Transverse colon (tissue), 4 donors: ENCODE data around the gene SETD4. TPM values are rescaled to one million over a fixed set of nuclear protein-coding genes. Genes with fewer than 3 reads are reported as not detected.
A peak's percentile ranks its signal among the peaks of the same experiment; 100 is the strongest.

Experiments
- DNase-seq: peaks from one replicate; pipeline ENCODE4 v3.0.0-alpha.2; 2019
- H3K27ac ChIP-seq, 4 donors: fragments of 200-600 bp; sonication (generic); 2 replicates each; pipeline ENCODE4 v1.5.1; 2016 to 2018; ENCODE audit warnings: inconsistent platforms in 4 of 4
- H3K27me3 ChIP-seq: fragments of 200-600 bp; sonication (generic); 2 replicates; pipeline ENCODE4 v1.5.1; 2017; ENCODE audit warnings: inconsistent platforms
- H3K36me3 ChIP-seq, 4 donors: fragments of 200-600 bp; sonication (generic); 2 replicates each; pipeline ENCODE4 v1.5.1; 2017 to 2019; ENCODE audit warnings: inconsistent platforms in 4 of 4
- H3K4me1 ChIP-seq, 4 donors: fragments of 200-600 bp; sonication (generic); 2 replicates each; pipeline ENCODE4 v1.5.1; 2017 to 2020; ENCODE audit warnings: inconsistent platforms in 4 of 4
- H3K4me3 ChIP-seq, 4 donors: fragments of 200-600 bp; sonication (generic); 1 replicate in 1 of 4; 2 replicates in 3 of 4; pipeline versions ENCODE4 v1.5.1 to v1.6.1; 2017 to 2019; ENCODE audit warnings: inconsistent platforms in 4 of 4
- H3K9me3 ChIP-seq, 2 donors: fragments of 200-600 bp; sonication (generic); 2 replicates each; pipeline ENCODE4 v1.5.1; 2017 to 2019; ENCODE audit warnings: inconsistent platforms in 2 of 2
- EP300 ChIP-seq: sonication (generic); formaldehyde crosslinking; IDR thresholded peaks from one replicate; pipeline ENCODE4 v1.6.1; 2017; ENCODE audit warnings: antibody characterized with exemption, low read depth
- POLR2A ChIP-seq: fragments of 450-650 bp; IDR thresholded peaks from one replicate; pipeline ENCODE4 v1.6.1; 2016; ENCODE audit warnings: antibody characterized with exemption, mild to moderate bottlenecking, moderate library complexity
- POLR2AphosphoS5 ChIP-seq, 3 donors: sonication (generic); formaldehyde crosslinking; IDR thresholded peaks; one replicate each; pipeline ENCODE4 v1.6.1; 2016; ENCODE audit warnings: antibody characterized with exemption in 3 of 3
- WGBS, 2 donors: methylation state at CpG; one replicate each; pipeline ENCODE4 v1.1.5; 2018; ENCODE audit warnings: low coverage in 1 of 2; 5-methylcytosine and 5-hydroxymethylcytosine counted together
- in situ Hi-C, 4 donors: fragments of 200-750 bp; cut with MboI; loops; one replicate each; pipeline versions ENCODE4 v1.15.0 to v1.15.1; 2017; ENCODE audit warnings: low sequenced_read_pairs in 3 of 4, low pct_ligation_motif_present in 1 of 4, low pct_unique_long_range_greater_than_20kb in 1 of 4
- intact Hi-C: fragments of 100-400 bp; cut with DNase I; formaldehyde crosslinking; loops from one replicate; pipeline ENCODE4 v1.15.1; 2023; ENCODE audit warnings: low total_unique reads
- total RNA-seq, 4 donors: library from RNA; depleted of rRNA; stranded (reverse); fragments of >200 nt; gene quantifications; one replicate each; pipeline ENCODE4 v1.1.0, GENCODE V29; 2016
- TF ChIP-seq, protein P1 (sequence below), 5 experiments: fragments of 200-600 bp in 3 of 5; fragments of 450-650 bp in 2 of 5; sonication (generic) in 3 of 5; IDR thresholded peaks; 1 replicate in 2 of 5; 2 replicates in 3 of 5; pipeline ENCODE4 v1.5.1; 2016 to 2017; ENCODE audit warnings: antibody characterized with exemption in 5 of 5, inconsistent platforms in 3 of 5, mild to moderate bottlenecking in 2 of 5, moderate library complexity in 1 of 5

Gene SETD4
- total RNA-seq, 4 donors from 2014 or later: 5.4 to 35.9 (median 29.4) TPM

DNA sequence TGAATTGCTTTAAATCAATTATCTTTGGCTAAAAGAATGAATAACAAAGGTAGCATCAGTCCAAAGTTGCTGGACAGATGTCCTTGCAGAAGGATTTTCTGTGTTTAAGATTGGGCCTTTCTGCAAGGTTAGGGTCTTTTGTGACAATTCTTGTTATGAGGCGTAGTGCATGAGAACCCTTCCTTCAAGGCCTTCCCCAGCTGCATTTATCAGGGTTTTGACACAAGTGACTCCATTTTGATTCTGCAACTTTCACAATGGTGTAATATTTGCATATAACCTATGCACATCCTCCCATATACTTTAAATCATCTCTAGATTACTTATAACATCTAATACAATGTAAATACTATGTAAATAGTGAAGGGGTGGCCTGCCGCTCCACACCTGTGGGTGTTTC is 1.1 kb upstream of the SETD4 start:
- TF ChIP-seq, protein P1, sequence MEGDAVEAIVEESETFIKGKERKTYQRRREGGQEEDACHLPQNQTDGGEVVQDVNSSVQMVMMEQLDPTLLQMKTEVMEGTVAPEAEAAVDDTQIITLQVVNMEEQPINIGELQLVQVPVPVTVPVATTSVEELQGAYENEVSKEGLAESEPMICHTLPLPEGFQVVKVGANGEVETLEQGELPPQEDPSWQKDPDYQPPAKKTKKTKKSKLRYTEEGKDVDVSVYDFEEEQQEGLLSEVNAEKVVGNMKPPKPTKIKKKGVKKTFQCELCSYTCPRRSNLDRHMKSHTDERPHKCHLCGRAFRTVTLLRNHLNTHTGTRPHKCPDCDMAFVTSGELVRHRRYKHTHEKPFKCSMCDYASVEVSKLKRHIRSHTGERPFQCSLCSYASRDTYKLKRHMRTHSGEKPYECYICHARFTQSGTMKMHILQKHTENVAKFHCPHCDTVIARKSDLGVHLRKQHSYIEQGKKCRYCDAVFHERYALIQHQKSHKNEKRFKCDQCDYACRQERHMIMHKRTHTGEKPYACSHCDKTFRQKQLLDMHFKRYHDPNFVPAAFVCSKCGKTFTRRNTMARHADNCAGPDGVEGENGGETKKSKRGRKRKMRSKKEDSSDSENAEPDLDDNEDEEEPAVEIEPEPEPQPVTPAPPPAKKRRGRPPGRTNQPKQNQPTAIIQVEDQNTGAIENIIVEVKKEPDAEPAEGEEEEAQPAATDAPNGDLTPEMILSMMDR (IDR thresholded peaks at IDR 0.05): no peak
- TF ChIP-seq POLR2A: no peak
- TF ChIP-seq POLR2AphosphoS5 (IDR thresholded peaks at IDR 0.05): no peak
- no peak for TF ChIP-seq EP300
- no peak for DNase-seq
- Histone ChIP-seq H3K36me3 (peaks cover 0 to 7% (median 3%) of the 10 kb centered on the region in 4 donors), H3K4me1 (peaks cover 7 to 32% (median 12%) of the 10 kb centered on the region in 4 donors), H3K27ac (no peak overlapping the region), H3K4me3 (no peak overlapping the region), H3K27me3 (no peaks in the 10 kb centered on the region), H3K9me3 (no peaks in the 10 kb centered on the region)
- intact Hi-C loops (no loop called here), in situ Hi-C loops (no loop called here)
- 83 to 90% methylated on average over 2 of the region's 2 CpGs for WGBS, 2 donors

- in situ Hi-C loops: no loop called here
- H3K4me3 ChIP-seq: peak overlapping the region; percentile 57 to 77 (median 60)
- TF ChIP-seq, protein P1 (IDR thresholded peaks at IDR 0.05): no peak
- TF ChIP-seq POLR2A (no peak), POLR2AphosphoS5 (IDR thresholded peaks at IDR 0.05) (no peak), EP300 (no peak)
- H3K36me3 ChIP-seq: peaks cover 0 to 23% (median 10%) of the 10 kb centered on the region in 4 donors
- H3K4me1 ChIP-seq: peaks cover 7 to 20% (median 10%) of the 10 kb centered on the region in 4 donors
- peak overlapping the region; percentile 87 to 95 (median 94) for H3K27ac ChIP-seq
- H3K9me3 ChIP-seq: no peaks in the 10 kb centered on the region
- peak; percentile 52 for DNase-seq
- H3K27me3 ChIP-seq: no peaks in the 10 kb centered on the region
- intact Hi-C loops: no loop called here
- WGBS, 2 donors: 0% methylated on average over 2 to 27 of the region's 34 CpGs
These were observed 535 bp downstream of the SETD4 start for GRCh38 chr21:36059823-36060158.

DNA sequence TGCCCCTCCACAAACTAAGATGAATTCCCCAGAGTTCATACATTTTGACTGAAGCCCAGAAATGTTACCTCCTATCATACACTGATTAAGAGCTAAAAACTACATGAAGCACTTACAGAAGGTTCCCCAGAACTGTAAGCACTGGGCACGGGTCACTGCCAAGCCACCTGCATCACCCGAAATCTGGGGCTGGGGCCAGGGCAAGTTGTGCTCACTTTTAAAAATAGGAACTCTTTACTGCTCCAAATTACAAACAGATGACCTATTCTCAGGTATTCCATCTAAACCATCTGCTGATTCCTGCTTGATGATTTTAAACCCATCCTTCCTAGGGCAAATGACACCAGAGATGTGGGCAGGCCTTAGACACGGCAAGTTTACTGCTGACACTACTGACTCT is 4.8 kb downstream of the SETD4 start:
- no peak overlapping the region for H3K27ac ChIP-seq
- H3K27me3 ChIP-seq: no peaks in the 10 kb centered on the region
- DNase-seq: no peak
- TF ChIP-seq POLR2A (no peak), POLR2AphosphoS5 (IDR thresholded peaks at IDR 0.05) (no peak), EP300 (no peak)
- TF ChIP-seq, protein P1 (IDR thresholded peaks at IDR 0.05): no peak
- in situ Hi-C loops: no loop called here
- peaks cover 7 to 16% (median 7%) of the 10 kb centered on the region in 4 donors for H3K4me1 ChIP-seq
- H3K36me3 ChIP-seq: peaks cover 0 to 45% (median 21%) of the 10 kb centered on the region in 4 donors
- 98 to 100% methylated on average over 2 to 3 of the region's 3 CpGs for WGBS, 2 donors
- intact Hi-C loops: no loop called here
- H3K9me3 ChIP-seq: no peaks in the 10 kb centered on the region
- no peak overlapping the region for H3K4me3 ChIP-seq

GRCh38 chr21:36053715-36054062 is 6.6 kb downstream of the SETD4 start:
- no peak overlapping the region for H3K27ac ChIP-seq
- no peak for TF ChIP-seq POLR2A
- no peak for TF ChIP-seq POLR2AphosphoS5 (IDR thresholded peaks at IDR 0.05)
- TF ChIP-seq, protein P1 (IDR thresholded peaks at IDR 0.05): no peak
- no peak for TF ChIP-seq EP300
- in situ Hi-C loops (no loop called here), intact Hi-C loops (no loop called here)
- H3K4me3 ChIP-seq: no peak overlapping the region
- no peaks in the 10 kb centered on the region for H3K27me3 ChIP-seq
- 83 to 89% methylated on average over 1 to 3 of the region's 3 CpGs for WGBS, 2 donors
- no peak for DNase-seq
- H3K36me3 ChIP-seq: peaks cover 0 to 49% (median 21%) of the 10 kb centered on the region in 4 donors
- H3K4me1 ChIP-seq: peaks cover 0 to 6% (median 0%) of the 10 kb centered on the region in 4 donors
- H3K9me3 ChIP-seq: no peaks in the 10 kb centered on the region
